Iris pigment epithelial cell (primary cell): ENCODE results near the gene NCOA3.
A peak's percentile ranks its signal among the peaks of the same experiment; 100 is the strongest.
"Not testable (repeated sequence)": the region's sequence is repeated elsewhere in the genome, so short reads cannot be mapped to it uniquely, and the experiment has no call there.

Source experiments
- DNase-seq: peaks from one replicate; pipeline ENCODE4 v3.0.0-alpha.2; 2011; ENCODE audit warnings: low read depth

The NCOA3 gene

DNA sequence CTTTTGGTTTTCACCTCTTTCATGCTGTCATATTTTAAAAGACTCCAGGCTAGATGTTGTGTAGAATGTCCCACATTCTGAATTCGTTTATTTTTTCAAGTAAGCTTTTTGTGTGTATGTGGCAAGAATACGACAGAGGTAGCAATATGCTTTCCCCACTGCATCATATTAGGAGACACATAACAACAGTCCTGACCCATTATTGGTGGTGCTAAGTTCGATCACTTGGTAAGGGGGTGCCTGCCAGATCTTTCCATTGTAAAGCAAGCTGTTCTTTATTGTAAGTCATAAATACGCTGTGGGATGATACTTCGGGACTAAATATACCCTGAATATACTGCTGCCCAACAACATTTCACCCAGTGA lies 588 bp upstream of the NCOA3 start:
- no peak for DNase-seq

DNA sequence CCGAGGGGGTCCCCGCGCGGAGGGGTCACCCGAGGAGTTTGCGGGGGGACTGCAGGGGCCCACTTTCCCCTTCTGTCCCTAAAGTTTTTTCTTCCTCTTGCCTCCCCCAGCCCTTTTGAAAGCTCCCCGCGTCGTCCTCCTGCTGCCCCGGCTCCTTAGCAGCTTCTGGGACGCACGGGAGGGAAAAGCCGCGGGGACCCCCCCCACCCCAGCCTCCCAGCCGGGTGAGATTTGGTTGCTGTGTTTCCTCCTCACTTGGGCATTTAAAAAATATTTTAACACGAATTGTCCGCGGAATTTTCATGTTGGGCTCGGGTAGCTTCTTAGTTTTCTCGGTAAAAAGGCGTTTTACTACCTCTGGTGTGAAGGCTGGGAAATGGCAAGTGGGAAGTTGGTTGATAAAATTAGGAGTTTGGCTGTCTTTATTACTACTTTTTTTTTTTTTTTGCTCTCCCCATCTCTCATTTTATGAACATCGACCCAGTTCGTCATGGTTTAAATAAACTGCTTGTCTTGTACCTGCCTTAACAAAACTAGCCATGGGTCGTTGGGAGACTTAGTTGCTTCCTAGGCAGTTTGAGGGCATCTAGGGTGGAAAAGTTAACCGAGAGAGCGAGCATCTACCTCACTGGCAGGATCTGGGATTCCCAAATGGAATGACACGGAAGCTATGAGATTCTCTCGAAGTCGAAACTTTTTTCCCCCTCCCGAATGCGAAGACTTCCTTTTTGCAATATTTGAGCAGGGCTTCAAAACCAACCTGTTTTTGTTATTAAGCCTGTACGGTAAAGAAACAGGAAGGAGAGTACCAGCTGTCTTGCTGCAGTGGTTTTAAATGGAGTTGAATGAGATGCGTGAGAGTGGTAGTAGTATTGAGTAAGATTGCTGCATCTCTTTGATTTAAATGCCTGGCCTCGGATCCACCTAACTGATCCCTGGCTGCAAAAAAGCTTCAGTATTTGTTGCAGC lies 868 bp downstream of the NCOA3 start:
- peak; percentile 45 for DNase-seq

DNA sequence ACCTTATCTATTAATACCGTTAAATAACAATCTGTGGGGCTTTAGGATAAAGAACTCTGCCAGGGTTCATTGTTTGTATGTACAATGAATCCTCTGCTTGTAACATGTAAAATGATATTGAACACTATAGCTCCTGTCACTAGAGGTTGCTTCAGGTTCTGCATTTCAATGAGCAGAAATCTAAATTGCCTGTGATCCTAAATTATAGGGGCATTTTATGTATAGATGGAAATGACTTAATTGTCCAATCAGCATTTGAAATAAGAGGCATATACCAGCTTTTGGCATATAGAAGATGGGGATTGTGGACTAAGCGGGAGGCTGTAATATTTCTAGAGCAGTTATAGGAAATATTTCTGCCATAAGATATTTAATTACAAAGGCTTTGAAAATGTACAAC lies 2.0 kb downstream of the NCOA3 start:
- no peak for DNase-seq

DNA sequence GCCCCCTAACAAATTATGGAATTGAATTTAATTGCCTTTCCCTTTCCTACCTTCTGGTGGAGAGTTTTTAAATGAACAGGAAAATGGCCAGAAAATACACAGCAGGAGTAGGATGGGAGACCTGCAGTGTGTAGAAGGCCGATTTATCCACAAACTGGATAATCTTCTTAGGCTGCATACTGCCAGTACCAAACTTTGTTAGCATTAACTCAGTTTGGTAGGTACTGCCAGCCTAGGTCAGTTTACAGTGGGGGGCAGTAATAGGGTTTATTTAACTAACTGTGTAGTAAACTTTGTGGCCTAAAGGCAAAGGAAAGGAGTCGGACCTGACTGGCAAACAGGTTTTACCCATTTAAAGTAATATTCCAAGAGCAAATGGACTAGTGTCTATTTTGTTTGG lies 4.6 kb downstream of the NCOA3 start:
- no peak for DNase-seq

DNA sequence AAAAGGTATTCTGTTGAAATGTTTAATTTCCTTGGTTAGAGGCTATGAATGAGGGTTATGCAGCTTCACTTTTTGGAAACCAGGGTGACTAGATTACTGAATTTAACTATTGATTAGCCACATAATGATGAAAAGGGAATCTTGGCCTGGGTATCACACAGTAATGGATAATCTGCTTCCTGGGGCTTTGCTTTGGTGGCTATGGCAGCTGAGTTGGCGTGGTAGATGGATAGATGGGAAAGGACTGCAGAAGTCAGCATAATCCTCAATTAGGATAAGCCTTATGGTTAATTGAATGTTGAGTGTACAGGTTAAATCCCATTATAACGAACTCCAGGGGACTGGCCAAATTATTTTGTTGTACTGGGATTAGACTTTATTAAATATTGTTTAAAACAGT lies 5.2 kb downstream of the NCOA3 start:
- DNase-seq: no peak

DNA sequence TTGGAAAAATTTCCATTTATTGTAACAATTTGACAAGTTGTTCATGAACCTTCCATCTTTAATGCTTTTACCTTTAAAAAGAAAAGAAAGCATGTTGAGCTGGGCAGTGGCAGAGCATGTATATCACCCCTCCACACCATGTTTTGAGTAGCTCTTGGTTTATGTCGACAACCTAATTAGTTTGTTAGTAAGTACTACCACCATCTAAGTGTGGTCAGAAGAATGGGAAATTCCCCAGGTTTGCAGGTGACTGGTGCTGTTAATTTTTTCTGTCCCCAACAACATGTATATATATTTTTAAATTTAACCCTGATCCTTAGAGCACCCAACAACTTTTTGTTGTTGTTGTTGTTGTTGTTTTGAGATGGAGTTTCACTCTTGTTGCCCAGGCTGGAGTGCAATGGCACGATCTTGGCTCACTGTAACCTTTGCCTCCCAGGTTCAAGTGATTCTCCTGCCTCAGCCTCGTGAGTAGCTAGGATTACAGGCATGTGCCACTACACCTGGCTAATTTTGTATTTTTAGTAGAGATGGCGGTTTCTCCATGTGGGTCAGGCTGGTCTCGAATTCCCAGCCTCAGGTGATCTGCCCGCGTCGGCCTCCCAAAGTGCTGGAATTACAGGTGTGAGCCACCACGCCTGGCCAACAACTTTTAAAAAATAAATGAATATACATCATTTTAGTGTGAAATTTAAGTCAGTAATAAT lies 5.7 kb downstream of the NCOA3 start:
- DNase-seq: not testable (repeated sequence)

DNA sequence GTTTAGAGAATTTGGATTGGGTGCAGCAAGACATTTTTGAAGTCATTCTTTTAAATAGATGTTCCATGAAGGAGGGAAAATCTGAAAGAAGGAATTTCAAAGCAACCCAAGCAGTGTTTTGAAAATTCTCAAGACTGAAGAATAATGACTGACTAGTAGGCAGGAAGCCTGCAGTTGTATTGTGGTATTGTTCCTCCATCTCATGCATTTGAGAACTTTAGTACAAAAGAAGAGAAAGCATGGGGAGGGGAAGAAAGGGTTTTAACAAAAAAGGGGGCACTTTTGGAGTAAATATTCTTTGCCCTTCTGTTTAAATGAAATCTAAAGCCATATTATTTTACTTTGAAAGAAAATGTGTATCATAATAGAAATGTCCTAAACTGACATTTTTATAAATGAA lies 6.6 kb downstream of the NCOA3 start:
- no peak for DNase-seq

DNA sequence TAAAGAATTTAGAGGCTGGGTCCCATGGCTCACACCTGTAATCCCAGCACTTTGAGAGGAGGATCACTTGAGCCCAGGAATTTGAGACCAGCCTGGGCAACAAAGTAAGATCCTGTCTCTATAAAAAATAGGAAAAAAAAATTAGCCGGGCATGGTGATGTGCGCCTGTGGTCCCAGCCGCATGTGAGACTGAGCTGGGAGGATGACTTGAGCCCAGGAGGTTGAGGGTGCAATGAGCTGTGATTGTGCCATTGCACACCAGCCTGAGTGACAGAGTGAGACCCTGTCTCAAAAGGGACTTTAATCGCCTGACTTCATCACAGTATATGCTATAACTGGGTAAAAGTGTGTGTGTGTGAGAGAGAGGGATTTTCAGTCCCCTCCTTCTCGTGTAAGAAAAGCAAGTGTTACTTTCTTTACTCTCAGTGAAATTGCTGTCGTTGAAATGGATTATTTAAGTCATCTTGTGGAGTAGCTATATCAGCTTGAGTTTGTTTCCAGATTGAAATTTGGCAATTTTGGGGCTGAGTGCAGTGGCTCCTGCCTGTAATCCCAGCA lies 7.5 kb downstream of the NCOA3 start:
- DNase-seq: no peak

DNA sequence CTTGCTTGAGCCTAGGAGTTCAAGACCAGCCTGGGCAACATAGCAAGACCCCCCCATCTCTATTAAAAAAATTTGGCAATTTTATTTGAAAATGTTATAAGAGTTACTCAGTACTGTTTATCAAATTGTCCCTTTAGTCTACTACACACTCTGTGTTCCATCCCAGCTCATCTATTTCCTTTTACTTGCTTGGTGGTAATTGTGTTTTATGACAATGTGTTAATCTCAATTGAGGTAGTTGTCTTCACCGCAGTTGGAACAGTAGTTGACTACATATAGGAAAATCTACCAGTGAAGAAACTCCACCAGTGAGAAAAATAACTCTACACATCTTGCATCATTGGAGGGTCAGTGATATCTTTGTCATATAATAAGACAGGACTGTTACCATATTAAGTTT lies 8.0 kb downstream of the NCOA3 start:
- no peak for DNase-seq

DNA sequence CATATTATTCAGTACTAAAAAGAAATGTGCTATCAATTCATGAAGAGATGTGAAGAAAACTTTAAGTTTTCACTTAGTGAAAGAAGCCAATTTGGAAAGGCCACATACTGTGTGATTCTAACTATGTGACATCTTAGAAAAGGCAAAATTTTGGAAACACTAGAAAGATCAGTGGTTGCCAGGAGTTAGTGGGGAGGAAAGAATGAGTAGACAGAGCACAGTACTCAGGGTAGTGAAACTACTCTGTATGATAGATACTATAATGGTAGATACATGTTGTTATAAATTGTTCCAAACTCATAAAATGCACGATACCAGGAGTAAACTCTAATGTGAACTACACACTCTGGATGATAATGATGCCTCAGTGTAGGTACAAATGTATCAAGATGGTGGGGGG lies 14.2 kb downstream of the NCOA3 start:
- DNase-seq: no peak

DNA sequence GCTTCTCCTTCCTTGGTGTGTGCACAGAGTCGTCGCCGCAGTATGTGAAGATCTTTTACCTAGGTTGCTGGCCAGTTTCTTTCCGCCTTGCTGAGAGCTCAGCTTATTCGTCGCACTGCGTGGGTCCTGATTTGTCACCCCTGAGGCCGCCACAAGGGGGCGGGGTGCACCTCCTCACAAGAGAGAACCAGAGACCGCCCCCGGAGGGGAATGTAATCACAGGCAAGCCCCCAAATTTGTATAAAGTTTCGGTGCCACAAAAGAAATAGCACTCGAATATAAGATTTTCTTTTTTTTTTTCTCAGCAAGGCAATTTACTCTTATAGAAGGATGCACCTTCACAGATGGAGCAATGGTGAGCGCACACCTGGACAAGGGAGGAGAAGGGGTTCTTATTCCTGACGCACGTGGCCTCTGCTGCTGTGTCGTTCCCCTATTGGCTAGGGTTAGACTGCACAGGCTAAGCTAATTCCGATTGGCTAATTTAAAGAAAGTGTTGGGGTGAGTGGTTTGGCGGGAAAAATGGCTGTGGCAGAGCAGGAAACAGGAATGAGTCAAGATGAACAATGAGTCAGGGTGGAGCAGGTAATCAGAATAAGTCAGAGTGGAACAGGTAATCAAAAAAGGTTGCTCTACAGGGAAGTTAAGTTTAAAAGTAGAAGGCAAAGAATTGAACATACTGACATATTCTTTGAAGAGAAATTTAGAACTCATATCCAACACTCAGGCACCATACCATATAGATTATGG lies 19.5 kb downstream of the NCOA3 start:
- DNase-seq: no peak

DNA sequence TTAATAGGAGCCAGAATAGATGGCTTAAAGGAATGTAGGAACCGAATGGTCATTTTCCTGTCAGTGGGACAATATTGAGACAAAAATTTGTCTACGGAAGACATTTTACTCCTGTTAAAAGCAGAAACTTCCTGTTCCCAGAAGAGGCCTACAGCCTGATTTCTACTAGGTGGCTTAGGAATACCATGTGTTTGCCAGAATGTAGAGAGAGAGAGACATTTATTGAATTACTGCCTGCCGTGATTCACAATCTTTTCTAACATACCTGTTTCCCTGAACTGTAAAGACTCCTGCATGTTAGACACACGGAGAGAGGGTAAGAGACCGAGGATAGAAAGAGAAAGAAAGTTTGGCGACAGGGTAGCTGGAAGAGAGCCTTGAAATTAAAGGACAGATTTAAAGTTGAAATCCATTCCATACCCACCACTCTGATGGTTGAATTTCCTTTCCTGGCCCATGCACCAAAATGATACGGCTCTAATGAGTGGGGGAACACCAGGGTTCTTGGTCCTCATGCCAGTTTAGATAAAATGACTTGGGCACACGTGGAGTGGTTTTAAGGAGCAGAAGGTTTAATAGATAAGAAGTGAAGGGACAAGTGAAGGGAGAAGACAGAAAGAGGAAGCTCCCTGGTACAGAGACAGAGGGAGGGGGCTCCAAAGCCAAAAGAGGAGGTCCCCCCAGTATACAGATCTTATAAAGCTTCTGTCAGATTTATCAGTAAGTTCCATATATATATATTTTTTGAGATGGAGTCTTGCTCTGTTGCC lies 22.5 kb downstream of the NCOA3 start:
- no peak for DNase-seq

DNA sequence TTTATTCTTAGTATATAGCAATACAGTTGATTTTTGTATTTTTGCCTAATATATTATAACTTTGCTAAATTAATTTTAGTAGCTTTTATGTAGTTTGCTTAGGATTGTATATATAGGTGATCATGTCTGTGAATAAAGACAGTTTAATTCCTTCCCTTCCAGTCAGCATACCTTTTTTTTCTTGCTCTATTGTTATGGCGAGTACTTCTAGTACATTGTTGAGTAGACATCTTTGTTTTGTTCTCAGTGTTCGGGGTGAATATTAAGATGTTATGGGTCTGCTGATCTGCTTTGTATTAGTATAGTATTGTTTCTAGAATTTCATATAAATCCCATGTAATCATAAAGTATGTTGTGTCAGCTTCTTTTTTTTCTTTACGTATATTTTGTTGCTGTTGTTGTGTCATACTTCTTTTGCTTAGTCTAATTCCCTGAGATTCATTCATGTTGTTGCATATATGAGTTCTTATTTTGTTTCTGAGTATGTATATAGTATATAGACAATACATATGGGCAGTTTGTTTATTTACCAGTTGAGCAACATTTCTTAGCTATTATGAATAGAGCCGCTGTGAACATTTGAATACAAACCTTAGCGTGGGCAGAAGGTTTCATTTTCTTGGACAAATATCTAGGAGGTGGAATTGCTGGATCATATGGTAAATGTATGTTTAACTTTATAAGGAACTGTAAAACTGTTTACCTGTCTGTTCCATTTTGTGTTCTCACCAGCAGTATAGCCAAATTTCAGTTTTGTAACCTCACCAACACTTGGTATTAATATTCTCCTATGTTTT lies 25.5 kb downstream of the NCOA3 start:
- no peak for DNase-seq

DNA sequence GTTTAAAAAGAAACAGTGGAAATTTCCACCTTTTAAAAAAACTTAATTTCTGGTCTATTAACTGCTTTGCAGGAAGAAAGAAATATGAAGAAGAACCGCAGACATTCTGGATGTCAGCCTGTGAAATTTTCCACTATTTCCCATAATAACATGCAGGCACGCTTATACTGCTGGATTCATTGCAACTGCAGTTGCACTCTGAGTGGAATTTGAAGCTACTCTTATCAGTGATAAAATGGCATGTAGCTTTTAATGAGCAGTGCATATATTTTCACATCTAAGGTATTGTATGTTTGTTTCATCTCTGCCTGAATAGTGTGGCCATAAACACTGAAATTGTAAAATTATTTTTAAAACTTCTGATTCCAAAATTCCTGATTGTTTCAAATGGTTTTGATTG lies 28.2 kb downstream of the NCOA3 start:
- DNase-seq: peak; percentile 61

DNA sequence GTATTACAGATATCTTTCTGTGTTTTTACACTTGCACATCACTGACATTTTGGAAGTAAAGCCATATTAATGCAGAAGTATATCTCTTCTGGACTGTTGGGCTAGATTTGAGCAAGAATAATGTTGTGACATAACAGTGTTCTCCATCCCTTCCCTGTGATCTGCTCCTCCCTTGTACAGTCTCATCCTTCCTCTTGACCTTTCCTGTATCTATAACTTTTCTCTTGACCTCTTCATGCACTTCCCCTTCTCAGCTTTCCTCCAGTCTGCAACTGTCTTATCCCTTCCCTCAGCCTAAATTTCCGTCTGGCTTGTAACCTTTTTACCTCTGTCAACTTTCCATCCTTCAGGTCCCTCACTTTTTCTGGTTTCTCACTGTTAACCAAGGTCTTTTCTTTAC lies 29.8 kb downstream of the NCOA3 start:
- no peak for DNase-seq

DNA sequence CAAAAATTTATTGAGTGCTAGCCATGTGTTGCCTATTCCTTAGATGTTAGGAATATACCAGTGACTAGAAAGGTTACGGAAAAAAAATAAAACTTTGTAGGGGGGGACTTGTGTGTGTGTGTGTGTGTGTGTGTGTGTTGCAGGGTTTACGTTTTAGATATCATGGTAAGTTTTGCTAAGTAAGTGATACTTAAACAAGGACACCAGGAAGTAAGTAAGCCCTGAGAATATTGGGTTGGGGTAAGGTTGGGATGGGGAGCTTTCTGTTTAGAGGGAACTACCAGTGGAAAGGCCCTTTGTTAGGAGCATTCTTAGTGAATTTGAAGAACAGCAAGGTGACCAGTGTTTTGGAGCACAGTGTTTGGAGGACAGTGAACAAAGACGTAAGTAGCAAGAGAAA lies 30.3 kb downstream of the NCOA3 start:
- DNase-seq: no peak

DNA sequence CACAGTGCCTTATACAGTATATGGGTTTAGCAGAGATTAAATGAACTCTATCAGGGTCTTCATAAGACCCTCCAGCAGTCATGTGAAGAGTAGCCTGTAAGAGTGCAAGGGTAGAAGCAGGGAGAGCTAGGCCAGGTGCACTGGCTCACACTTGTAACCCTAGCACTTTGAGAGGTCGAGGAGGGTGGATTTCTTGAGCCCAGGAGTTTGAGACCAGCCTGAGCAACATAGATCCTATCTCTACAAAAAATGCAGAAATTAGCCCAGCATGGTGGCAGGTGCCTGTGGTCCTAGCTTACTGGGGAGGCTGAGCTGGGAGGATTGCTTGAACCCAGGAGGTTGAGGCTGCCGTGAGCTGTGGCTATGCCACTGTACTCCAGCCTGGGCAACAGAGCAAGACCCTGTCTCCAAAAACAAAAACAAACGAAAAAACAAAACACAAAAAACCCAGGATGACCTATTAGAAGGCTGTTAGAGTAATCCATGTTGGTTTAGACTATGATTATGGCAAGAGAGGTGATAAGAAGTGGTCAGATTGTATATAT lies 31.9 kb downstream of the NCOA3 start:
- DNase-seq: no peak

DNA sequence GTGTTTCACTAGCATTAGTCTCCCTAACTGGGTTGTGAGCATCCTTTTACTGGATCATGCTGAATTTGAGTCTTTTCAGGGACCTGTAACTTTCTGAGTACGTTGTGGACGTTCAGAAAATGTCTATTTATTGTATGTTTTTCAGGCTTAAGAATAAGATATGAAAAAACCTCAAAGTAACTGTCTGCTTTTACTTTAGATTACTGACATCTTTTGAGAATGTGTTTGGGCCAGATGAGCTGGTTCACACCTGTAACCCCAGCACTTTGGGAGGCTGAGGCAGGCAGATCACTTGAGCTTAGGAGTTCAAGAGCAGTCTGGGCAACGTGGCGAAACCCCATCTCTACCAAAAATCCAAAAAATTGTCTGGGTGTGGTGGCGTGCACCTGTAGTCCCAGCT lies 32.7 kb downstream of the NCOA3 start:
- DNase-seq: no peak

DNA sequence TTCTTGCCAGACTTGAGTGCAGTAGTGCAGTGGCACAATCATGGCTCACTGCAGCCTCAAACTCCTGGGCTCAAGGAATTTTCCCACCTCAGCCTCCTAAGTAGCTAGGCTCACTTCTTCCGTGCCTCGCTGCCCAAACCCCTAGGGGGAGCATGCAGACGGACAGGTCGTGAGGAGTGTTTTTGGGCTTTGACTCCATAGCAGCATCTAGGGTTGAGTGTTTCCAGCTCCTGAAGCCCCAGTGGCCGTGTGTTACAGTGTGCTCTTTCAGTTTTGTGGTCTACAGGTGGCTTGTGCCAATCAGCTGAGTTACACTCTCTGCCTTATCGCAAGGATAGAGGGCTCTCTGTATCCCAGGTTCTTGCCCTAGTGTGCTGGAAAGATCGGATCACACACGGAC lies 33.4 kb downstream of the NCOA3 start:
- no peak for DNase-seq

DNA sequence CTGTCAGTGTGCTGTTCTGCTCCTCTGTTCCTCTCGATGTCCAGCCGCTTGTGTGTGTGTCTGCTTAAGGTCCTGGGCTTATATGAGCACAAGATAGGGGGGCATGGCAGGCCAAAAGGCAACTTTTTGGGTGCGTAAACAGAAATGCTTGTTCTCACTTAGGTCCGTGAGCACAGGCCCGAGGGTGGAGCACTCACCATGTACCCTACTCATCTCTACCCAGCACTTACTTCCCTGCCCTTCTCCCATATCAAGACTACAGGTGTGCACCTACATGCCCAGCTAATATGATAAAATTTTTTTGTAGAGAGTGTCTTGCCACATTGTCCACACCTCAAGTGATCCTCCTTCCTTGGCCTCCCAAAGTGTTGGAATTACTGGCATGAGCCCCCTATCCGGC lies 34.3 kb downstream of the NCOA3 start:
- DNase-seq: no peak
